Muscle layer of colon (tissue), 2 donors: Measurements from ENCODE around the gene NEGR1.

Experiments used
- H3K27ac ChIP-seq: one replicate; pipeline ENCODE4 v1.7.0; 2013; ENCODE audit warnings: low read depth, mild to moderate bottlenecking, low read length, moderate library complexity
- H3K27me3 ChIP-seq, 2 donors: one replicate each; pipeline ENCODE4 v1.7.0; 2013; ENCODE audit warnings: low read length in 2 of 2, mild to moderate bottlenecking in 2 of 2; ENCODE audit not compliant: insufficient read depth in 2 of 2, control insufficient read depth in 1 of 2
- H3K36me3 ChIP-seq: one replicate; pipeline ENCODE4 v1.7.0; 2013; ENCODE audit warnings: mild to moderate bottlenecking, low read length; ENCODE audit not compliant: insufficient read depth
- H3K4me1 ChIP-seq: one replicate; pipeline ENCODE4 v1.7.0; 2013; ENCODE audit warnings: mild to moderate bottlenecking, low read length; ENCODE audit not compliant: insufficient read depth
- H3K4me3 ChIP-seq, 2 donors: one replicate each; pipeline ENCODE4 v1.7.0; 2013; ENCODE audit warnings: low read length in 2 of 2, low read depth in 1 of 2, mild to moderate bottlenecking in 1 of 2, moderate library complexity in 1 of 2
- H3K9ac ChIP-seq: one replicate; pipeline ENCODE4 v1.7.0; 2013; ENCODE audit warnings: low read length
- H3K9me3 ChIP-seq: one replicate; pipeline ENCODE4 v1.7.0; 2013; ENCODE audit warnings: mild to moderate bottlenecking, low read length
- donor health status: abdominal sarcoma.
- donor health status: Adenocarcinoma of cecum.

The NEGR1 gene

GRCh38 chr1:72178266-72178665 is 104.1 kb downstream of the NEGR1 start:
- no peaks in the 10 kb centered on the region for H3K36me3 ChIP-seq
- H3K27ac ChIP-seq: no peak overlapping the region
- no peak overlapping the region for H3K9ac ChIP-seq

GRCh38 chr1:72177711-72178110 is 104.6 kb downstream of the NEGR1 start:
- Histone ChIP-seq H3K27ac (no peak overlapping the region), H3K9ac (no peak overlapping the region), H3K4me1 (peaks cover 9% of the 10 kb centered on the region), H3K4me3 (no peak overlapping the region), H3K9me3 (no peaks in the 10 kb centered on the region), H3K36me3 (no peaks in the 10 kb centered on the region), H3K27me3 (no peaks in the 10 kb centered on the region)

More at GRCh38 chr1:72178266-72178665, 104.1 kb downstream of the NEGR1 start:
- no peaks in the 10 kb centered on the region for H3K27me3 ChIP-seq
- H3K9me3 ChIP-seq: no peaks in the 10 kb centered on the region
- no peak overlapping the region for H3K4me3 ChIP-seq
- peaks cover 13% of the 10 kb centered on the region for H3K4me1 ChIP-seq

- H3K27me3 ChIP-seq: no peaks in the 10 kb centered on the region
- H3K9me3 ChIP-seq: no peaks in the 10 kb centered on the region
- H3K36me3 ChIP-seq: no peaks in the 10 kb centered on the region
- H3K9ac ChIP-seq: no peak overlapping the region
- H3K4me3 ChIP-seq: no peak overlapping the region
- peaks cover 6% of the 10 kb centered on the region for H3K4me1 ChIP-seq
- H3K27ac ChIP-seq: no peak overlapping the region
Measured at GRCh38 chr1:72170246-72170645, 112.1 kb downstream of the NEGR1 start.

- Histone ChIP-seq H3K36me3 (no peaks in the 10 kb centered on the region), H3K9me3 (no peaks in the 10 kb centered on the region), H3K27ac (no peak overlapping the region), H3K9ac (no peak overlapping the region), H3K4me1 (peaks cover 6% of the 10 kb centered on the region), H3K27me3 (no peaks in the 10 kb centered on the region), H3K4me3 (no peak overlapping the region)
Measured at GRCh38 chr1:72166426-72166825, 115.9 kb downstream of the NEGR1 start.

GRCh38 chr1:72150508-72150907 is 131.8 kb downstream of the NEGR1 start:
- H3K9me3 ChIP-seq: no peaks in the 10 kb centered on the region
- no peaks in the 10 kb centered on the region for H3K36me3 ChIP-seq
- H3K27ac ChIP-seq: no peak overlapping the region
- no peaks in the 10 kb centered on the region for H3K27me3 ChIP-seq
- no peak overlapping the region for H3K4me3 ChIP-seq
- no peak overlapping the region for H3K9ac ChIP-seq
- H3K4me1 ChIP-seq: no peaks in the 10 kb centered on the region

GRCh38 chr1:72141875-72142274 is 140.5 kb downstream of the NEGR1 start:
- H3K27me3 ChIP-seq: no peaks in the 10 kb centered on the region
- H3K36me3 ChIP-seq: no peaks in the 10 kb centered on the region
- no peak overlapping the region for H3K27ac ChIP-seq
- no peak overlapping the region for H3K9ac ChIP-seq
- H3K9me3 ChIP-seq: no peaks in the 10 kb centered on the region
- no peak overlapping the region for H3K4me3 ChIP-seq
- no peaks in the 10 kb centered on the region for H3K4me1 ChIP-seq

GRCh38 chr1:72140222-72140621 is 142.1 kb downstream of the NEGR1 start:
- Histone ChIP-seq H3K27me3 (no peaks in the 10 kb centered on the region), H3K4me3 (no peak overlapping the region), H3K4me1 (no peaks in the 10 kb centered on the region), H3K27ac (no peak overlapping the region), H3K9ac (no peak overlapping the region), H3K9me3 (no peaks in the 10 kb centered on the region), H3K36me3 (no peaks in the 10 kb centered on the region)

GRCh38 chr1:72137656-72138055 is 144.7 kb downstream of the NEGR1 start:
- H3K27me3 ChIP-seq: no peaks in the 10 kb centered on the region
- H3K9ac ChIP-seq: no peak overlapping the region
- H3K4me1 ChIP-seq: no peaks in the 10 kb centered on the region
- H3K27ac ChIP-seq: no peak overlapping the region
- H3K36me3 ChIP-seq: no peaks in the 10 kb centered on the region
- H3K4me3 ChIP-seq: no peak overlapping the region
- H3K9me3 ChIP-seq: no peaks in the 10 kb centered on the region

GRCh38 chr1:72129869-72130268 is 152.5 kb downstream of the NEGR1 start:
- Histone ChIP-seq H3K4me1 (no peaks in the 10 kb centered on the region), H3K4me3 (no peak overlapping the region), H3K27ac (no peak overlapping the region), H3K27me3 (no peaks in the 10 kb centered on the region), H3K9me3 (no peaks in the 10 kb centered on the region), H3K9ac (no peak overlapping the region), H3K36me3 (no peaks in the 10 kb centered on the region)

GRCh38 chr1:72122099-72122880 is 160.0 kb downstream of the NEGR1 start:
- Histone ChIP-seq H3K4me3 (no peak overlapping the region), H3K9ac (no peak overlapping the region), H3K4me1 (peaks cover 8% of the 10 kb centered on the region), H3K27me3 (no peaks in the 10 kb centered on the region), H3K9me3 (no peaks in the 10 kb centered on the region), H3K36me3 (no peaks in the 10 kb centered on the region), H3K27ac (no peak overlapping the region)

GRCh38 chr1:72119491-72119890 is 162.8 kb downstream of the NEGR1 start:
- no peak overlapping the region for H3K4me3 ChIP-seq

GRCh38 chr1:72117621-72118020 is 164.7 kb downstream of the NEGR1 start:
- Histone ChIP-seq H3K9ac (no peak overlapping the region), H3K4me3 (no peak overlapping the region)

More at GRCh38 chr1:72119491-72119890, 162.8 kb downstream of the NEGR1 start:
- Histone ChIP-seq H3K4me1 (peaks cover 11% of the 10 kb centered on the region), H3K9me3 (no peaks in the 10 kb centered on the region), H3K36me3 (no peaks in the 10 kb centered on the region), H3K27me3 (no peaks in the 10 kb centered on the region), H3K27ac (no peak overlapping the region), H3K9ac (no peak overlapping the region)

More at GRCh38 chr1:72117621-72118020, 164.7 kb downstream of the NEGR1 start:
- Histone ChIP-seq H3K36me3 (no peaks in the 10 kb centered on the region), H3K9me3 (no peaks in the 10 kb centered on the region), H3K27me3 (no peaks in the 10 kb centered on the region), H3K4me1 (peaks cover 11% of the 10 kb centered on the region), H3K27ac (no peak overlapping the region)
